UCSD-AML1 (cell line): ENCODE data around the gene GIPC3.
A peak's percentile ranks its signal among the peaks of the same experiment; 100 is the strongest.
"Not testable (repeated sequence)": the region's sequence is repeated elsewhere in the genome, so short reads cannot be mapped to it uniquely, and the experiment has no call there.

ENCODE experiments used
- DNase-seq: peaks from one replicate; lab custom pipeline; 2025; ENCODE audit not compliant: unreplicated experiment; lab: John Stamatoyannopoulos, UW

Gene GIPC3

GRCh38 chr19:3615524-3616135 lies 30.4 kb downstream of the GIPC3 start:
- DNase-seq = no peak

DNA sequence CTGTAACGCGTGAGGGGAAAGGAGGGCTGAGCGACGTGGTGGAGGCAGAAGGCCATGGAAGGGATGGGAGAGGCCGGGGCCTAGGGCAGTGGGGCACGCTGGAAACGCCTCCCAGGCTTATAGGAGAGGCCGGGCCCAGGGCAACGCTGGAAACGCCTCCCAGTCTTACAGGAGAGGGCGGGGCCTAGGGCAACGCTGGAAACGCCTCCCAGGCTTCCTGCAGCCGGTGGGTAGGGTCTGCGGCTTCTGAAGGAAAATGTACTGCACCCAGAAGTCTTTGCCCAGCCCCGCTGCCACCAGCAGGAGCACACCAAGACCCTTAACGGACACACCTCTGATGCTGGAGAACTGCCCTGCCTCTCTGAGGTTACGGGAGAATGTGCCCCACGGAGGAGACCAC lies 32.2 kb downstream of the GIPC3 start:
- peak; percentile 90 for DNase-seq

GRCh38 chr19:3618144-3618810 lies 33.0 kb downstream of the GIPC3 start:
- peak; percentile 65 for DNase-seq

GRCh38 chr19:3618811-3619630 lies 33.7 kb downstream of the GIPC3 start:
- DNase-seq = no peak

DNA sequence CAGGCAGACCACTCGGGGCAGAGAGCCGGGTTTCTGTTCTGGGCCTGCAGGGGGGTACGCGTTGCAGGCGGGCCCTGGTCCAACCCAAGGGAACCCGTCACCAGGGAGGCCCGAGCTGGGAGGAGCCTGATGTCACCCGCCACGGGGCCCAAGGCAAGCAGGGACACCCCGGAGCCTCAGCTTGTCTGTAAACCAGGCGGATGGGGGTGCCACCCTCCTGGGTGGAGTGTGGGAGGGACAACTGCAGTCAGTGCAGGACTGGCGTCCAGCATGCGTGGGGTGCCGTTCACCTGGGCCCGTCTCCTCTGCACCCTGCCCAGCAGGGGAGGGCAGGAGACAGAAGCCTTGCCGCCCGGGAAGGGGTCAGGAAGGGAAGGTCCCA lies 34.3 kb downstream of the GIPC3 start:
- DNase-seq = no peak

DNA sequence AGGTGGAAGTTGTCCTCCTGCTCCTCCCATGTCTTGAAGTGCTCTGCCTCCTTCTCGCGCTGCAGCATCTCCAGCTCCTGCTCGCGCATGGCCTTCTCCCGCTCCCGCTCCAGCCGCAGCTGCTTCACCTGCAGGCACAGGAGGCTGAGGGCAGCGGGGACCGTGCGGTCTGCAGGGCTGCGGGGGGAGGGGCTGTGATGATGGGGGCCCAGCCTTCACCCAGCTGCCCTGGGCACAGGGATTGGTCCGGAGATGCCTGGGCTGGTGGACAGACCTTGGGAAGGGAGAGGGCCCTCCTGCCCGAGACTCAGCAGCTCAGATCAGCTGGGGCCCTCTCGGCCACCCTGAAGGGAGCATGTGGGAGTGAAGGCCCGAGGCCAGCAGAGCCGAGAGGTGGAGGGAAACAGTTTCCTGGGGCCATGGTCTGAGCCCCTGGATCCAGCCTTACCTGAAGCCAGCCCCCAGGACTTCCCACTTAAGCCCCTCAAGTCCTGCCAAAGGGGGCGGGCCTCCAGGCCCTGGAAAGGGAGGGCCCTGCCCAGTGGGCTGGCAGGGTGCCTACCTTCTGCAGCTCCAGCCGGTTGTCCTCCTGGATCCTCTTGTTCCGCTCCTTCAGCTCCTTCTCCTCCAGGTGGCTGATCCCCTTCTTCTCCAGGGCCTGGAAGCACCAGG lies 35.0 kb downstream of the GIPC3 start:
- DNase-seq = no peak

GRCh38 chr19:3620817-3621547 lies 35.7 kb downstream of the GIPC3 start:
- DNase-seq = no peak

DNA sequence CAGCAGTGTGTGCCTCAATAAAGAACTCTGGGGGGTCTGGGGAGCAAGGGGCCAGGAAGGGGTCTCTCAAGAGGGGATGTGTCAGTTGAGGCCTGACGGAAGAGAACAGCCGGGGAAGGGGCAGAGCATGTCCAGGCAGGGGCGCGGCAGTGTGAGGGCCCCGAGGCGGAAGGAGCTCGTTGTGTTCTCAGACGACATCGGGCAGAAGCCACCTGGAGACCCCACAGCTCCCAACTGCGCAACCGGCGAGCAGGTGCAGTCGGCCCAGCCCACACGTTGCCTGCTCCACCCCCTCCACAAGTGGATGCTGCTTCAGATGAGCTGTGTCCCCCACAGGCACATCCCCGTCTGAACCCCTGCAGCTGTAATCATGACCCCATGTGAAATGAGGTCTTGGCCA lies 36.4 kb downstream of the GIPC3 start:
- no peak for DNase-seq

GRCh38 chr19:3622224-3622623 lies 36.9 kb downstream of the GIPC3 start:
- DNase-seq = no peak

GRCh38 chr19:3623716-3624115 lies 38.4 kb downstream of the GIPC3 start:
- no peak for DNase-seq

- no peak for DNase-seq
Observed at GRCh38 chr19:3625996-3626472, 40.8 kb downstream of the GIPC3 start.

DNA sequence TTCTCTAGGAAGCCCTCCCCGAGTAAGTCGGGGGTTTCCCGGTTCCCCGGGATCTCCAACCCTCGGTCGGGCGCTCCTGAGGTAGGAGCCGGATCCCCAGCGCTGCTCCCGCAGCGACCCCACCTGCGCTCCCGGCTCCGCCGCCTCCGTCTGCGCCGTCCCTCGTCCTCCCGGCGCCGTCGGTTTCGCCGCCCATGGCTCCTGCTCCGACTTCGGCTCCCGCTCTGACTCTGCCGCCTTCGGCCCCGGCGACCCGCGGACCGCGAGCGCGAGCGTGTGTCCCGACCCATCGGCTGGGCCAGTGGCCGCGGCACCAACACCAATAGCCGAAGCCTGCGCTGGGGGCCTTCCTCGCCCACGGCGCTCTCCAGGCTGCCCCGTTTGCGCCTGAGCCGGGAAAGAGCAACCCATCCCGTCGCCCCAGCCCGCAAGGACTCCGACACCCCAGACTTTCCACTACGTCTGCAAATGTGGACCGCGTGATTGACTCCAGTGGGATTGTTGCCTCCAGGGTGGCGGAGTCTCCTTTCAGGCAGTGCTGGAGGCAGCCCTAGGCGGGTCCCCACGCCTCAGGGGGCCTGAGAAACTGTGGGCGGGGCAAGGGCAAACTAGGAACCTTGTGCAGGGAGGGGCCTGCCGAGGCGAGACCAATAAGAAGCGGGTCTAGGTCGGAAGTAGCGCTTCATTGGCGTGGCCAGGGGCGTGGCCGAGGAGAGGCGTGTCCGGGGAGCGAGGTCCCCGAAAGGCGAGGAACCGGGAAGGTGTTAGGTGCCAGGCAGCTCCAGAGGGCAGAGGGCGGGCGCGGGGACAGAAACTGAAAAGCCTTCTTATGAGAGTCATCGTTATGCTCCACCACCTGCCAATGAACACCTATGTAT lies 41.4 kb downstream of the GIPC3 start, which contains the start of gene CACTIN:
TSS of gene CACTIN (minus strand) at position 318 of the 878 bp plus-strand sequence. CDS start at position 290, 28 bp downstream.
- peak; percentile 99 for DNase-seq

GRCh38 chr19:3627351-3627723 lies 42.1 kb downstream of the GIPC3 start:
- DNase-seq = no peak

GRCh38 chr19:3628766-3629165 lies 43.5 kb downstream of the GIPC3 start:
- not testable (repeated sequence) for DNase-seq

GRCh38 chr19:3631053-3631861 lies 46.0 kb downstream of the GIPC3 start:
- DNase-seq = no peak

DNA sequence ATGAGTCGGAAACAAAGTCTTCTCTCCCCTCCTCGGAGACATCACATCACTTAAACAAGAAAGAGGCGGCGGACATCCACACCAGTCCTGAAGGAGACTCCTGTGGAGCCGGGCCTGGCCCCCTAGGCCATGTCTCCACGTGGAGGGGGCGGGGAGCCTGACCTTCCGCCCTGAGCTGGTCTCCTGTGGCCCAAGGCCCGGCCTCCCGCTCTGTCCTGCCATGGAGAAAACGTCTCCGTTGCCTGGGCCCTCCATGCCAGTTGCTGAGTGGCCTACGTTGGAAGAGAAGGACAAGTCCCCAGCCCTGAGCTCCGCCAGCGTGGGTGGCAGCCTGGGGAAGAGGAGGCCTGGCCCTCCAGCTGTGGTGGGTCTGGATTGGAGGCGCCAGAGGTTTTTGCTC lies 46.8 kb downstream of the GIPC3 start:
- no peak for DNase-seq

- DNase-seq = no peak
Observed at GRCh38 chr19:3632739-3633558, 47.7 kb downstream of the GIPC3 start.

GRCh38 chr19:3633559-3633988 lies 48.3 kb downstream of the GIPC3 start:
- DNase-seq = no peak
